Keratinocyte (primary cell): Measurements from ENCODE around the gene ANKRD55. TPM values are rescaled to one million over a fixed set of nuclear protein-coding genes. Genes with fewer than 3 reads are reported as not detected.

Source experiments
- DNase-seq: peaks from one replicate; pipeline ENCODE4 v3.0.0-alpha.2; 2011; ENCODE audit warnings: low read depth, missing footprints, low spot score
- FAIRE-seq: peaks from 2 replicates; lab custom pipeline; 2011; peaks lifted over from hg19 to GRCh38; lab: Jason Lieb, UNC
- H2AFZ ChIP-seq: 2 replicates; pipeline ENCODE4 v1.6.0; 2012; ENCODE audit warnings: low read length, control low read depth, inconsistent platforms; ENCODE audit not compliant: control insufficient read depth
- H3K27ac ChIP-seq: 2 replicates; pipeline ENCODE4 v1.5.1; 2011; ENCODE audit warnings: low read length; ENCODE audit not compliant: control insufficient read depth, insufficient read depth
- H3K27me3 ChIP-seq: 3 replicates; pipeline ENCODE4 v1.6.0; 2011; ENCODE audit warnings: low read length; ENCODE audit not compliant: control insufficient read depth, insufficient read depth; ENCODE audit errors: extremely low read depth
- H3K36me3 ChIP-seq, 2 experiments: 2 replicates in 1 of 2; 3 replicates in 1 of 2; pipeline ENCODE4 v1.5.1; 2011; ENCODE audit warnings: low read length in 2 of 2, mild to moderate bottlenecking in 1 of 2; ENCODE audit not compliant: control insufficient read depth in 2 of 2, insufficient read depth in 2 of 2; ENCODE audit errors: extremely low read depth in 1 of 2
- H3K4me1 ChIP-seq: 3 replicates; pipeline ENCODE4 v1.5.1; 2011; ENCODE audit warnings: low read length; ENCODE audit not compliant: control insufficient read depth, insufficient read depth; ENCODE audit errors: extremely low read depth
- H3K4me2 ChIP-seq: 3 replicates; pipeline ENCODE4 v1.6.0; 2011; ENCODE audit warnings: low read depth, low read length; ENCODE audit not compliant: control insufficient read depth, insufficient read depth; ENCODE audit errors: extremely low read depth
- H3K4me3 ChIP-seq, 3 experiments: fragments of 200-600 bp in 1 of 3; sonication (generic) in 1 of 3; 2 replicates in 2 of 3; 3 replicates in 1 of 3; pipeline ENCODE4 v1.5.1; 2011 to 2016; ENCODE audit warnings: low read length in 3 of 3, mild to moderate bottlenecking in 3 of 3, control low read depth in 2 of 3, inconsistent platforms in 1 of 3, low read depth in 1 of 3, mixed read lengths in 1 of 3, mixed run types in 1 of 3, moderate library complexity in 1 of 3; ENCODE audit not compliant: control insufficient read depth in 2 of 3, insufficient read depth in 2 of 3; ENCODE audit errors: extremely low read depth in 1 of 3
- H3K79me2 ChIP-seq: 2 replicates; pipeline ENCODE4 v1.6.0; 2012; ENCODE audit warnings: low read length; ENCODE audit not compliant: control insufficient read depth, insufficient read depth
- H3K9ac ChIP-seq: 3 replicates; pipeline ENCODE4 v1.6.0; 2011; ENCODE audit warnings: low read length; ENCODE audit not compliant: control insufficient read depth, insufficient read depth; ENCODE audit errors: extremely low read depth
- H3K9me1 ChIP-seq: 3 replicates; pipeline ENCODE4 v1.6.0; 2011; ENCODE audit warnings: low read length; ENCODE audit not compliant: control insufficient read depth, insufficient read depth; ENCODE audit errors: extremely low read depth
- H3K9me3 ChIP-seq: 2 replicates; pipeline ENCODE4 v1.5.1; 2012; ENCODE audit warnings: low read depth, low read length; ENCODE audit not compliant: control insufficient read depth
- H4K20me1 ChIP-seq: 3 replicates; pipeline ENCODE4 v1.6.0; 2011; ENCODE audit warnings: low read length; ENCODE audit not compliant: control insufficient read depth, insufficient read depth; ENCODE audit errors: extremely low read depth
- EZH2 ChIP-seq: IDR thresholded peaks from one replicate; pipeline ENCODE4 v1.6.1; 2012; ENCODE audit warnings: inconsistent platforms, mild to moderate bottlenecking, low read length, moderate library complexity
- dilution Hi-C: fragments of 300-500 bp; cut with MboI; formaldehyde crosslinking; loops from one replicate; pipeline ENCODE4 v1.7.0; 2020; ENCODE audit warnings: low sequenced_read_pairs; ENCODE audit not compliant: extremely low pct_ligation_motif_present
- polyA plus RNA-seq, 5 experiments: library from polyadenylated mRNA; depleted of rRNA in 3 of 5; stranded (reverse) in 3 of 5; stranded (forward) in 1 of 5; unstranded in 1 of 5; fragments of >200 nt; gene quantifications; 1 replicate in 1 of 5; 2 replicates in 3 of 5; 3 replicates in 1 of 5; pipeline versions ENCODE4 v1.2.1 to v1.2.3, GENCODE V29; 2011 to 2012; ENCODE audit warnings: missing spikeins in 2 of 5, low read depth in 1 of 5, low replicate concordance in 1 of 5
- TF ChIP-seq, protein P1 (sequence below), 3 experiments: IDR thresholded peaks in 1 of 3; conservative IDR thresholded peaks in 1 of 3; optimal IDR thresholded peaks in 1 of 3; 2 replicates in 2 of 3; 3 replicates in 1 of 3; pipeline versions ENCODE3 to v1.5.1; 2011; ENCODE audit warnings: low read length in 3 of 3, mild to moderate bottlenecking in 3 of 3, moderate library complexity in 2 of 3, control low read depth in 1 of 3, inconsistent platforms in 1 of 3; ENCODE audit not compliant: insufficient read depth in 2 of 3; ENCODE audit errors: extremely low read depth in 1 of 3

ANKRD55 gene
- polyA plus RNA-seq, 1 donor (not counting 4 experiments of a cell fraction or from before 2014, with no cell fraction given) = not detected

DNA sequence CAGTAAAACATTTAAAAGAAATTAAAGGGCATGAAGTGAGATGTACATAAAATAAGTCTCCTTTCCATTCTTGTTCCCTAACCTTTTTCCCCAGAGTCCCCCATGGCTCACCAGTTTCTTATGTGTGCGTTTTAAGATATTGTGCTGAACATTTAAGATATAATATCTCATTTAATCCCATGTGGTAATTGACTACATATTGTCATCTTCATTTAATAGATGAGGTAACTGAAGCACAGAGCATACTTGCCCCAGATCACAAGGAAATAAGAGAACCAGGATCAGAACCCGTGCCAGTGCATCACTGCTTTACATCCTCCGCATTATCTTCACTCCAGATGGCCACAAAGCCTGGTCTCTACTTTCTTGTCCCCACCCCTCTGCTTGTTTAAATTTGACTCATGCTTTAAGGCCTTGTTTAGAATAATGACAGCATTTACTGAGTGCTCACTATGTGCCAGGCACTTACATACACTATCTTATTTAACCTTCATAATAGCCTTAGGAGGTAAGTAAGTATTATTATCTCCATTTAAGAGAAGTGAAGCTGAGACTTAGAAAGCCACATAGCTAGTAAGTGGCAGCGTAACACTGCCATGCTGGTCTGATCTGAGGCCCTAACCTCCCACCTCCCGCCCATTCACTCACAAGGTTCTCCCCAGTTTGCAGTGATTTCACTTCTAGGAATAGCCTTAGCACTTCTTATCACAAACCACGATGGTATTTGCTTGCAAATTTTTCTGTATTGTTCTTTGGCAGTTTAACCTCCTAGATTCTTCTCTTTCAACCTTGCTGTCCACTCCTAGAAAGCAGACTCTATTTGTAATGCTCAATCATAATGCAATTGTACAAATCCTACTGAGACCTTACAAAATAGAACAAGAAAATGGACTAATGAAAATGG, 160.0 kb downstream of the ANKRD55 start:
- FAIRE-seq (no peak), DNase-seq (no peak)
- Histone ChIP-seq H2AFZ (no peak overlapping the region), H3K27me3 (no peaks in the 10 kb centered on the region), H3K4me2 (no peak overlapping the region), H3K36me3 (no peaks in the 10 kb centered on the region), H3K9ac (no peak overlapping the region), H3K4me3 (no peak overlapping the region), H4K20me1 (no peaks in the 10 kb centered on the region), H3K79me2 (no peaks in the 10 kb centered on the region), H3K27ac (no peak overlapping the region), H3K4me1 (no peaks in the 10 kb centered on the region), H3K9me3 (no peaks in the 10 kb centered on the region), H3K9me1 (no peaks in the 10 kb centered on the region)
- dilution Hi-C loops = no loop called here
- TF ChIP-seq, protein P1, sequence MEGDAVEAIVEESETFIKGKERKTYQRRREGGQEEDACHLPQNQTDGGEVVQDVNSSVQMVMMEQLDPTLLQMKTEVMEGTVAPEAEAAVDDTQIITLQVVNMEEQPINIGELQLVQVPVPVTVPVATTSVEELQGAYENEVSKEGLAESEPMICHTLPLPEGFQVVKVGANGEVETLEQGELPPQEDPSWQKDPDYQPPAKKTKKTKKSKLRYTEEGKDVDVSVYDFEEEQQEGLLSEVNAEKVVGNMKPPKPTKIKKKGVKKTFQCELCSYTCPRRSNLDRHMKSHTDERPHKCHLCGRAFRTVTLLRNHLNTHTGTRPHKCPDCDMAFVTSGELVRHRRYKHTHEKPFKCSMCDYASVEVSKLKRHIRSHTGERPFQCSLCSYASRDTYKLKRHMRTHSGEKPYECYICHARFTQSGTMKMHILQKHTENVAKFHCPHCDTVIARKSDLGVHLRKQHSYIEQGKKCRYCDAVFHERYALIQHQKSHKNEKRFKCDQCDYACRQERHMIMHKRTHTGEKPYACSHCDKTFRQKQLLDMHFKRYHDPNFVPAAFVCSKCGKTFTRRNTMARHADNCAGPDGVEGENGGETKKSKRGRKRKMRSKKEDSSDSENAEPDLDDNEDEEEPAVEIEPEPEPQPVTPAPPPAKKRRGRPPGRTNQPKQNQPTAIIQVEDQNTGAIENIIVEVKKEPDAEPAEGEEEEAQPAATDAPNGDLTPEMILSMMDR (optimal IDR thresholded peaks at IDR 0.05 in 1 of 3, IDR thresholded peaks at IDR 0.05 in 1 of 3, conservative IDR thresholded peaks at IDR 0.05 in 1 of 3; ENCODE audit: extremely low read depth in 1 of 3, insufficient read depth in 2 of 3, low read length in 3 of 3) = no peak
- no peak for TF ChIP-seq EZH2

DNA sequence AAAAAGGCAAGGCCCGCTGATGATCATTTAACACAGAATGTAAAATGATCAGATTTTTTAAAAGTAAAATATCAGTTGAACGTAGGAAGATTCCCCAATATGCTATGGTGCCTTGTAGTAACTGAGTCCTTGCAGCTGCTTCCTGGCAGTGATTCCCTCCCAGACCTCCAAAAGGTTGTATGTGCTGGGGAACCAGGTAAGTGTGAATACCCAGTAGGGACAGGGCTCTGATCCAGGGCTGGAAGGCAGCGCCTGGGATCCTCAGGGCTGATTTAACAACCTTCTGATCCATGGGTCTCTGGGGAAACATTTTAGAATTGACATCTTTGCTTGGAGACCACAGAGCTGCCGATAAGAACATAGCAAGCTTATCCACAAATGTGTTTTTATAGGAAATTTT, 161.7 kb downstream of the ANKRD55 start:
- Histone ChIP-seq H3K9me3 (no peaks in the 10 kb centered on the region), H3K36me3 (no peaks in the 10 kb centered on the region), H3K9ac (no peak overlapping the region), H3K27ac (no peak overlapping the region), H3K4me1 (no peaks in the 10 kb centered on the region), H4K20me1 (no peaks in the 10 kb centered on the region), H3K27me3 (no peaks in the 10 kb centered on the region), H3K4me2 (no peak overlapping the region), H2AFZ (no peak overlapping the region), H3K4me3 (no peak overlapping the region), H3K79me2 (no peaks in the 10 kb centered on the region), H3K9me1 (no peaks in the 10 kb centered on the region)
- DNase-seq (no peak), FAIRE-seq (no peak)
- TF ChIP-seq, protein P1 (optimal IDR thresholded peaks at IDR 0.05 in 1 of 3, IDR thresholded peaks at IDR 0.05 in 1 of 3, conservative IDR thresholded peaks at IDR 0.05 in 1 of 3; ENCODE audit: extremely low read depth in 1 of 3, insufficient read depth in 2 of 3, low read length in 3 of 3) = no peak
- TF ChIP-seq EZH2 = no peak
- dilution Hi-C loops = no loop called here
